8988T (cell line): ENCODE data around the gene DLK1.

Experiments used
- DNase-seq: peaks from one replicate; pipeline ENCODE4 v3.0.0; 2011

The DLK1 gene

GRCh38 chr14:100694579-100695422, 31.9 kb upstream of the DLK1 start:
- DNase-seq: no peak

GRCh38 chr14:100695423-100695738, 31.3 kb upstream of the DLK1 start:
- DNase-seq: no peak

GRCh38 chr14:100696008-100696407, 30.7 kb upstream of the DLK1 start:
- DNase-seq: no peak

GRCh38 chr14:100696590-100696989, 30.1 kb upstream of the DLK1 start:
- no peak for DNase-seq

GRCh38 chr14:100698066-100698465, 28.6 kb upstream of the DLK1 start:
- no peak for DNase-seq

GRCh38 chr14:100698666-100699448, 27.8 kb upstream of the DLK1 start:
- no peak for DNase-seq

- no peak for DNase-seq
Observed at GRCh38 chr14:100701314-100701713, 25.4 kb upstream of the DLK1 start.

- DNase-seq: no peak
Observed at GRCh38 chr14:100702590-100702989, 24.1 kb upstream of the DLK1 start.

- DNase-seq: no peak
Observed at GRCh38 chr14:100703386-100704220, 23.1 kb upstream of the DLK1 start.

- no peak for DNase-seq
Observed at GRCh38 chr14:100706200-100706599, 20.5 kb upstream of the DLK1 start.

- no peak for DNase-seq
Observed at GRCh38 chr14:100706860-100707259, 19.8 kb upstream of the DLK1 start.

GRCh38 chr14:100708425-100709288, 18.0 kb upstream of the DLK1 start:
- DNase-seq: no peak

GRCh38 chr14:100709289-100710284, 17.1 kb upstream of the DLK1 start:
- DNase-seq: no peak

- DNase-seq: no peak
Observed at GRCh38 chr14:100710391-100710790, 16.3 kb upstream of the DLK1 start.

GRCh38 chr14:100710826-100711462, 15.7 kb upstream of the DLK1 start:
- DNase-seq: no peak

- no peak for DNase-seq
Observed at GRCh38 chr14:100711493-100711892, 15.2 kb upstream of the DLK1 start.

GRCh38 chr14:100712490-100712889, 14.2 kb upstream of the DLK1 start:
- DNase-seq: no peak

GRCh38 chr14:100713705-100714104, 13.0 kb upstream of the DLK1 start:
- no peak for DNase-seq

GRCh38 chr14:100714258-100714892, 12.3 kb upstream of the DLK1 start:
- DNase-seq: no peak

GRCh38 chr14:100715332-100715731, 11.4 kb upstream of the DLK1 start:
- no peak for DNase-seq
